Activated gamma-delta T cell (primary cell): ENCODE measurements around the gene MUC3A.
"Not testable (repeated sequence)": the region's sequence is repeated elsewhere in the genome, so short reads cannot be mapped to it uniquely, and the experiment has no call there.

Experiments used
- DNase-seq: peaks from one replicate; lab custom pipeline; 2025; lab: John Stamatoyannopoulos, UW

The MUC3A gene

GRCh38 chr7:100971111-100972001 is 22.0 kb downstream of the MUC3A start:
- DNase-seq = no peak

- no peak for DNase-seq
These were observed 22.6 kb downstream of the MUC3A start for GRCh38 chr7:100972002-100972347.

DNA sequence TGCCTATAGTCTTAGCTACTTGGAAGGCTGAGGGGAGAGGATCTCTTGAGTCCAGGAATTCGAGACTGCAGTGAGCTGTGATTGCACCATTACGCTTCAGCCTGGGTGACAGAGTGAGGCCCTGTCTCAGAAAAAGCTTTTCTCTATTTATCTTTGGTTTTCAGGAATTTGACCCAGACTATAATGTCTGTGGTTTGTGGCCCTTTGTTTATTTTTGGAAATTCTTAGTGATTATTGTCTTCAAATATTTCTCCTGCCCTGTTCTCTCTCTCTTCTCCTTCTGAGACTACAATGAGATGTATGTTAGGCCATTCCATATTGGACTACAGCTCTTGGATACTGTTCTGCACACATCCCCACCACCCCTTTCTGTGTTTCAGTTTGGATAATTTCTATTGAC is 24.7 kb downstream of the MUC3A start:
- no peak for DNase-seq

DNA sequence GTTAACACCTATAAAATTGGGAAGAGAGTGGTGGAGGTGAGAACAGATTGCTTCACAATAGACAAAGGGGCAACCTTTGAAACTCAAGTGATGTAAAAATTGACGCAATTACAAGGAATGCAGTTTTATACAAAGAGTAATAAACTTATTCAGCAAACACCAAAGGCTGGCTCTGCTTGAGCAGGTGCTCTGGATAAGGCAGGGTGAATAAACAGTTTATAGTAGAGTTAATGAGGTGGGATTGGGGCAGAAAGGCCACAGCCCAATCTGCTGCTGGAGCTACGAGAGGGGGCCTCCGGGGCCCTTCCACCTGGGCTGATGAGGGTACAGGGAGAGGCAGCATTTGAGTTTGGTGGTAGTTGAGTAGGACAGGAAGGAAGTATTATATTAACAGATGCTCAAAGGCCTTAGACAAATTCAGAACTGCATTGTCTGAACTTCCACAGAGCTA is 26.1 kb downstream of the MUC3A start:
- DNase-seq = no peak

DNA sequence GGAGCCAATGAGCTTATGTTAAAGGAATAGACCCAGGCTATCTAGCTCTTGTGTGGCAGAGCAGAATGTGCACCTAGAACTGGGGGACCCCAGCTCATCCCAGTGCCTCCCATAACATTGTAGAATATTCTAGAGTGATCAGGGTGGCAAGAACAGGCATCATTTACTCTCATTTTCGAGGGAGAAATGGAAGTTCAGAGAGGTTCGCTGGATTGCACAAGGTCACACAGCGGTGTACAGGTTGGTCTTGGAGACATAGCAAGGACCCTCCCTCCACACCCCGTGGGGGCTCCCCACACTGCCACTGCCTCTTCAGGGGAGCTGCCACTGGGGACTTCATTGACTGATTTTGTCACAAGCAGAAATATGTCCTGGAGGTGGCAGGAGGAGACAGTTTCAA is 29.0 kb downstream of the MUC3A start:
- no peak for DNase-seq

DNA sequence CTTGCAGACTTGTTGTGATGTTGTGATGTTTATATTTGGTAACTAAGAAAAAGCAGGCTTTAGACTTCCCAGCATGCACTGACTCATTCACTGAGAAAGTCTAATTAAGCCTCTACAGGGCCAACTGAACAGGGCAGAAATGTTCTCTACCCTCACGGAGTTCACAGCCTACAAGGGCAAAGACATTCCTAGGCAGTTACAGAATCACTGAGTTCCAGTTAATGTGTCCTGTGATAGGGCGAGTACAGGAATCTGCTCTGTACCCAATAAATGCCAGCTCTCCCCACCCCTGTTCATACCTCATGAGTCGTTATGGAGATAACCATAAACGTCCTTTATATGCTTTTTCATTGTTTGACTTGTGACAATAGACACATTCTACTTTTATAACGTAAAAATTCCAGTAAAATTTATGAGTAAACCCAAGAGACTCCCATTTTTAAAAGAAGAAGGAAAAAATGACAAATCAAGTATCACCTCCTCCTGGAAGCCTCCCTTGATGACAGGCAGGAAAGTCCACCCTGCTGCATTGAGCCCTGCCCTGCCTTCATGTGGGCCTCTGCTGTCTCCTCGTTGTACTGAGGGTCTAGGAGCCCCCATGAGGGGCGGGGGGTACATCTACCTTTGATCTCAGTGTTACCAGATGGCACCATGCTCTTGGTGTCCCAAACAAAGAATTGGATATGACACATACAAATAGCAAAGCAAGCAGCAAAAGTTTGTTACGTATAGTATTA is 34.3 kb downstream of the MUC3A start:
- DNase-seq = no peak

DNA sequence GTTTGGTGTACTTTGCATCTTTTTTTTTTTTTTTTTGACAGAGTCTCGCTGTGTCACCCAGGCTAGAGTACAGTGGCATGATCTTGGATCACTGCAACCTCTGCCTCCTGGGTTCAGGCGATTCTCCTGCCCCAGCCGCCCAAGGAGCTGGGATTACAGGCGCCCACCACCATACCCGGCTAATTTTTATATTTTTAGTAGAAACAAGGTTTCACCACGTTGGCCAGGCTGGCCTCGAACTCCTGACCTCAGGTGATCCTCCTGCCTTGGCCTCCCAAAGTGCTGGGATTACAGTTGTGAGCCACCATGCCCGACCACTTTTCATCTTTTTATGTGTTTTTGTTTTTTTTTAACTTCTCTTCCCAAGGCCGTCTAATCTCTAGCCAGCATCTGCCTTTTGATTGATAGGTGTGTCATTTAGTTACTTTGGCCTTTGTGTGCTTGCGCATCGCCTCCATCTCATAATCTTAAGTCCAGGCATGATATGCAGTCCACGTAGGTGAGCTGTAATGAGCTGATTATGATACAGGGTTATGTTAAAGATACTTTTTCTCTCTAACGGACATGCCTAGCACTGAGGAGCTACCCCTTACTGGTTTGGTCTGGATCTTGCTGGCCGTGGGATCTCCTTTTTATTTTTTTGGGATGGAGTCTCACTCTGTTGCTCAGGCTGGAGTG is 35.0 kb downstream of the MUC3A start:
- not testable (repeated sequence) for DNase-seq

GRCh38 chr7:100985033-100985797 is 35.9 kb downstream of the MUC3A start:
- DNase-seq = not testable (repeated sequence)

- no peak for DNase-seq
These were observed 42.3 kb downstream of the MUC3A start for GRCh38 chr7:100991631-100992030.

DNA sequence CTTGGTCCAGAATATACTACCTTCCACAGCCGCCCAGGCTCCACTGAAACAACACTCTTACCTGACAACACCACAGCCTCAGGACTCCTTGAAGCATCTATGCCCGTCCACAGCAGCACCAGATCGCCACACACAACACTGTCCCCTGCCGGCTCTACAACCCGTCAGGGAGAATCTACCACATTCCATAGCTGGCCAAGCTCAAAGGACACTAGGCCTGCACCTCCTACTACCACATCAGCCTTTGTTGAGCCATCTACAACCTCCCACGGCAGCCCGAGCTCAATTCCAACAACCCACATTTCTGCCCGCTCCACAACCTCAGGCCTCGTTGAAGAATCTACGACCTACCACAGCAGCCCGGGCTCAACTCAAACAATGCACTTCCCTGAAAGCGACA is 42.9 kb downstream of the MUC3A start:
- DNase-seq = not testable (repeated sequence)

DNA sequence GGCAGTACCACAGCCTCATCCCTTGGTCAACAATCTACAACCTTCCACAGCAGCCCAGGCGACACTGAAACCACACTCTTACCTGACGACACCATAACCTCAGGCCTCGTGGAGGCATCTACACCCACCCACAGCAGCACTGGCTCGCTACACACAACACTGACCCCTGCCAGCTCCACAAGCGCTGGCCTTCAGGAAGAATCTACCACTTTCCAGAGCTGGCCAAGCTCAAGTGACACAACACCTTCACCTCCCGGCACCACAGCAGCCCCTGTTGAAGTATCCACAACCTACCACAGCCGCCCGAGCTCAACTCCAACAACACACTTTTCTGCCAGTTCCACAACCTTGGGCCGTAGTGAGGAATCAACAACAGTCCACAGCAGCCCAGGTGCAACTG is 45.3 kb downstream of the MUC3A start:
- not testable (repeated sequence) for DNase-seq

DNA sequence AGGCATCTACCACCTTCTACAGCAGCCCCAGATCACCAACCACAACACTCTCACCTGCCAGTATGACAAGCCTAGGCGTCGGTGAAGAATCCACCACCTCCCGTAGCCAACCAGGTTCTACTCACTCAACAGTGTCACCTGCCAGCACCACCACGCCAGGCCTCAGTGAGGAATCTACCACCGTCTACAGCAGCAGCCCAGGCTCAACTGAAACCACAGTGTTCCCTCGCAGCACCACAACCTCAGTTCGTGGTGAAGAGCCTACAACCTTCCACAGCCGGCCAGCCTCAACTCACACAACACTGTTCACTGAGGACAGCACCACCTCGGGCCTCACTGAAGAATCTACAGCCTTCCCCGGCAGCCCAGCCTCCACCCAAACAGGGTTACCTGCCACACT is 49.2 kb downstream of the MUC3A start:
- DNase-seq = not testable (repeated sequence)

DNA sequence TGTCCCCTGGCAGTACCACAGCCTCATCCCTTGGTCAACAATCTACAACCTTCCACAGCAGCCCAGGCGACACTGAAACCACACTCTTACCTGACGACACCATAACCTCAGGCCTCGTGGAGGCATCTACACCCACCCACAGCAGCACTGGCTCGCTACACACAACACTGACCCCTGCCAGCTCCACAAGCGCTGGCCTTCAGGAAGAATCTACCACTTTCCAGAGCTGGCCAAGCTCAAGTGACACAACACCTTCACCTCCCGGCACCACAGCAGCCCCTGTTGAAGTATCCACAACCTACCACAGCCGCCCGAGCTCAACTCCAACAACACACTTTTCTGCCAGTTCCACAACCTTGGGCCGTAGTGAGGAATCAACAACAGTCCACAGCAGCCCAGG is 50.0 kb downstream of the MUC3A start:
- DNase-seq = not testable (repeated sequence)

DNA sequence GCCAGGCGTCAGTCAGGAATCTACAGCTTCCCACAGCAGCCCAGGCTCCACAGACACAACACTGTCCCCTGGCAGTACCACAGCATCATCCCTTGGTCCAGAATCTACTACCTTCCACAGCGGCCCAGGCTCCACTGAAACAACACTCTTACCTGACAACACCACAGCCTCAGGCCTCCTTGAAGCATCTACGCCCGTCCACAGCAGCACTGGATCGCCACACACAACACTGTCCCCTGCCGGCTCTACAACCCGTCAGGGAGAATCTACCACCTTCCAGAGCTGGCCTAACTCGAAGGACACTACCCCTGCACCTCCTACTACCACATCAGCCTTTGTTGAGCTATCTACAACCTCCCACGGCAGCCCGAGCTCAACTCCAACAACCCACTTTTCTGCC is 50.7 kb downstream of the MUC3A start:
- DNase-seq = not testable (repeated sequence)

GRCh38 chr7:101002333-101002732 is 53.0 kb downstream of the MUC3A start:
- not testable (repeated sequence) for DNase-seq

DNA sequence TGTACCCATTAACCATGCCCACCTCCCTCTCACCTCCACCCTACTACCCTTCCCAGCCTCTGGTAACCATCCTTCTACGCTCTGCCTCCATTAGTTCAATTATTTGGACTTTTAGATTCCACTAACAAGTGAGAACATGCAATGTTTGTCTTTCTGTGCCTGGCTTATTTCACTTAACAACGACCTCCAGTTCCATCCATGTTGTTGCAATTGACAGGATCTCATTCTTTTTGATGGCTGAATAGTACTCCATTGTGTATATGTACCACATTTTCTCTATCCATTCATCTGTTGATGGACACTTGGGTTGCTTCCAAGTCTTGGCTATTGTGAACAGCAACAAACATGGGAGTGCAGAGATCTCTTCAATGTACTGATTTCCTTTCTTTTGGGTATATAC is 58.0 kb downstream of the MUC3A start:
- DNase-seq = not testable (repeated sequence)

DNA sequence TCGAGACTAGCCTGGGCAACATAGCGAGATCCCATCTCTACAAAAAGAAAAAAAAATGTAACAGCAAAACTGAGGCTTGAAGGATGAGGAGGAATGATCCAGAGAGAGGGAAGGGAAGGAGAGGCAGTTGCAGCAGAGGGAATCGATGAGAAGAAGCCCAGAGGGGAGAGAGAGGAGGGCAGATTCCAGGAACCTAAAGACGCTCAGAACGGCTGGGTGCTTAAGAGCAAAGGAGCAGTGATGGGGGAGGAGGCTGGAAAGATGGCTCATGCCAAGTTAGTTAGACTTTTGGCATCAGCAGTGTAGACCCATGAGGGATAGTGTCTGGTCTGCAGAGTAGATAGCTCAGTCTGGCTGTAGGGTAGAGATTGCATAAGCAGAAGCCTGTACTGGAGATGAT is 60.3 kb downstream of the MUC3A start:
- no peak for DNase-seq

DNA sequence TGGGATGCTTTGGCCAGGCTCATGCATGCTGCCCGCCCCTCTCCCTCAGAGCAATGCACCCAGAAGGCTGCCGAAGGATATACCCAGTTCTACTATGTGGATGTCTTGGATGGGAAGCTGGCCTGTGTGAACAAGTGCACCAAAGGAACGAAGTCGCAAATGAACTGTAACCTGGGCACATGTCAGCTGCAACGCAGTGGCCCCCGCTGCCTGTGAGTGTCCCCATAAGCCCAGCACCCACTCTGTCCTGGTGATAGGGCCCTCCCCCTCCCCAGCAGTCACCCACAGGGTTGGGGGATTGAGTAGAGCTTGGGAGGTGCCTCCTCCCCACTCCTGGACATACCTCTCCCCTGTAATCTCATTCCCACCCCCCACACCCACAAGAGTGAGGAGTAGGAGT is 63.6 kb downstream of the MUC3A start:
- no peak for DNase-seq

- no peak for DNase-seq
These were observed 66.3 kb downstream of the MUC3A start for GRCh38 chr7:101015626-101016025.

- peak; percentile 21 for DNase-seq
These were observed 67.9 kb downstream of the MUC3A start for GRCh38 chr7:101017064-101017777.
